ENCODE measurements around the gene GGA1. TPM values are rescaled to one million over a fixed set of nuclear protein-coding genes. Genes with fewer than 3 reads are reported as not detected.

Gene GGA1
- total and polyA plus RNA-seq, 9 of the 15 experiments (the other 6 are each of a cell fraction or from before 2014, with no cell fraction given), result 1.5 to 69.5 (median 31.6) TPM

DNA sequence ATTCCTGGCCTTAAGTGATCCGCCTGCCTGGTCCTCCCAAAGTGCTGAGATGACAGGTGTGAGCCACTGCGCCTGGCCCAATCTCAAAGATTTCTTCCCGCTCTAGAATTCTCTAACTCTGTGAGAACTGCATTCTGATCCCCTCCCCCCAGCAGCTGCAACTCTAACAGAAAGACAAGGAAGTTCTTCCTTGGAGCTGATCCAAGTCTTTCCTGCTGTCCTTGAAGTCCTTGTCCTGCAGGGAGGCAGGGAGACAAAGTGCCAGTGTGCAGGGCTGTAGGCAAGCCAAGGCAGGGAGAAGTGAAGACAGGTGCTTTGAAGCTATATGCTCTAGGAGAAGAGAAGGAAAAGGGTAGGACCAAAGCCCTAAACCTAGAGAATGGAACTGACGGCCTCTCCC is 9.5 kb upstream of the GGA1 start (continued):
- TF ChIP-seq, protein P1, sequence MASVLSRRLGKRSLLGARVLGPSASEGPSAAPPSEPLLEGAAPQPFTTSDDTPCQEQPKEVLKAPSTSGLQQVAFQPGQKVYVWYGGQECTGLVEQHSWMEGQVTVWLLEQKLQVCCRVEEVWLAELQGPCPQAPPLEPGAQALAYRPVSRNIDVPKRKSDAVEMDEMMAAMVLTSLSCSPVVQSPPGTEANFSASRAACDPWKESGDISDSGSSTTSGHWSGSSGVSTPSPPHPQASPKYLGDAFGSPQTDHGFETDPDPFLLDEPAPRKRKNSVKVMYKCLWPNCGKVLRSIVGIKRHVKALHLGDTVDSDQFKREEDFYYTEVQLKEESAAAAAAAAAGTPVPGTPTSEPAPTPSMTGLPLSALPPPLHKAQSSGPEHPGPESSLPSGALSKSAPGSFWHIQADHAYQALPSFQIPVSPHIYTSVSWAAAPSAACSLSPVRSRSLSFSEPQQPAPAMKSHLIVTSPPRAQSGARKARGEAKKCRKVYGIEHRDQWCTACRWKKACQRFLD (CRISPR knock-in tag; IDR thresholded peaks at IDR 0.05), result no peak
- TF ChIP-seq JUNB (CRISPR knock-in tag; conservative IDR thresholded peaks at IDR 0.05) (no peak), RBM25 (IDR thresholded peaks at IDR 0.05; ENCODE audit: low read depth, low read length, severe bottlenecking) (peak; percentile 23), ZNF347 (CRISPR knock-in tag; IDR thresholded peaks at IDR 0.05; ENCODE audit: low read depth) (no peak)

DNA sequence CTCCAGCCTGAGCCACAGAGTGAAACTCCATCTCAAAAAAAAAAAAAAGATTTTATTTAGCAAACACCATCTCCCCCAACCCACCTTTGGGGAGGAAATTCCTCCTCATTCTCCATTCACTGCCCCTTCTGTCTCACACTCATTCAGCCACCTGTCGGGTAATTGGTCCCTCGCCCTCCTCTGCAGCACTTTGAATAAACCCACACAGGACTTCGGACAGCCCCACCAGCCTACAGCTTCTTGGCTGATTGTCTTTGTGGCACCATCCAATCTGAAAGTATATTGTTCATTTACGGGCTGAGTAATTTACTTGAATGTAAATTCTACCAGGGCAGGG is 7.5 kb upstream of the GGA1 start:
- no peak overlapping the region for H3K4me3 ChIP-seq
- TF ChIP-seq, protein P2, sequence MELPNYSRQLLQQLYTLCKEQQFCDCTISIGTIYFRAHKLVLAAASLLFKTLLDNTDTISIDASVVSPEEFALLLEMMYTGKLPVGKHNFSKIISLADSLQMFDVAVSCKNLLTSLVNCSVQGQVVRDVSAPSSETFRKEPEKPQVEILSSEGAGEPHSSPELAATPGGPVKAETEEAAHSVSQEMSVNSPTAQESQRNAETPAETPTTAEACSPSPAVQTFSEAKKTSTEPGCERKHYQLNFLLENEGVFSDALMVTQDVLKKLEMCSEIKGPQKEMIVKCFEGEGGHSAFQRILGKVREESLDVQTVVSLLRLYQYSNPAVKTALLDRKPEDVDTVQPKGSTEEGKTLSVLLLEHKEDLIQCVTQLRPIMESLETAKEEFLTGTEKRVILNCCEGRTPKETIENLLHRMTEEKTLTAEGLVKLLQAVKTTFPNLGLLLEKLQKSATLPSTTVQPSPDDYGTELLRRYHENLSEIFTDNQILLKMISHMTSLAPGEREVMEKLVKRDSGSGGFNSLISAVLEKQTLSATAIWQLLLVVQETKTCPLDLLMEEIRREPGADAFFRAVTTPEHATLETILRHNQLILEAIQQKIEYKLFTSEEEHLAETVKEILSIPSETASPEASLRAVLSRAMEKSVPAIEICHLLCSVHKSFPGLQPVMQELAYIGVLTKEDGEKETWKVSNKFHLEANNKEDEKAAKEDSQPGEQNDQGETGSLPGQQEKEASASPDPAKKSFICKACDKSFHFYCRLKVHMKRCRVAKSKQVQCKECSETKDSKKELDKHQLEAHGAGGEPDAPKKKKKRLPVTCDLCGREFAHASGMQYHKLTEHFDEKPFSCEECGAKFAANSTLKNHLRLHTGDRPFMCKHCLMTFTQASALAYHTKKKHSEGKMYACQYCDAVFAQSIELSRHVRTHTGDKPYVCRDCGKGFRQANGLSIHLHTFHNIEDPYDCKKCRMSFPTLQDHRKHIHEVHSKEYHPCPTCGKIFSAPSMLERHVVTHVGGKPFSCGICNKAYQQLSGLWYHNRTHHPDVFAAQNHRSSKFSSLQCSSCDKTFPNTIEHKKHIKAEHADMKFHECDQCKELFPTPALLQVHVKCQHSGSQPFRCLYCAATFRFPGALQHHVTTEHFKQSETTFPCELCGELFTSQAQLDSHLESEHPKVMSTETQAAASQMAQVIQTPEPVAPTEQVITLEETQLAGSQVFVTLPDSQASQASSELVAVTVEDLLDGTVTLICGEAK (IDR thresholded peaks at IDR 0.05), result 0 out of 2 replicates have a peak, but pooled peaks have one; percentile 14
- TF ChIP-seq, protein P2 (CRISPR knock-in tag; IDR thresholded peaks at IDR 0.05), result no peak
- no peak for TF ChIP-seq ARHGAP35 (IDR thresholded peaks at IDR 0.05; ENCODE audit: partially characterized antibody)
- H2AFZ ChIP-seq (ENCODE audit: low read depth, low read length), result peak overlapping the region; percentile 93
- H3K9me1 ChIP-seq (ENCODE audit: control insufficient read depth, insufficient read depth, low read length), result no peaks in the 10 kb centered on the region
- no peaks in the 10 kb centered on the region for H3K79me2 ChIP-seq (ENCODE audit: control insufficient read depth, insufficient read depth, low read length)
- no peaks in the 10 kb centered on the region for H3K27me3 ChIP-seq (ENCODE audit: control insufficient read depth in 2 of 2, insufficient read depth in 2 of 2, low read length in 2 of 2)
- H3K4me2 ChIP-seq (ENCODE audit: insufficient read depth, low read length), result peak overlapping the region; percentile 72
- DNase-seq (ENCODE audit: extremely low read depth in 1 of 4, low spot score in 3 of 4) (no peak), ATAC-seq (no peak; the same call in 2 of the 3 replicates), FAIRE-seq (no peak)
- intact Hi-C loops (cut with micrococcal nuclease) (no loop called here), in situ Hi-C loops (cut with MboI) (loop anchor here (5.0 kb wide), 1 partner anchor 69 kb away; no protein-coding TSS in a partner anchor)
- CTCF ChIA-PET (ENCODE audit: low intra/inter-chr PET ratio), result no interaction called here
- 12% methylated on average over 4 of the region's 4 CpGs for WGBS (ENCODE audit: insufficient coverage, low coverage, missing lambda C conversion rate)
- POLR2A ChIA-PET, result interaction anchor here (0.8 to 1.3 kb wide), 2 partner anchors 33 to 275 kb away, joined by 3 to 4 read pairs; no protein-coding TSS in a partner anchor
- H3K27ac ChIP-seq (ENCODE audit: extremely low read depth, low read depth, low read length), result peak overlapping the region; percentile 50; the same call in 2 of the 3 replicates
- H3K36me3 ChIP-seq (ENCODE audit: control insufficient read depth, insufficient read depth, low read length), result no peaks in the 10 kb centered on the region
- H3K9me3 ChIP-seq (replicated peaks; ENCODE audit: control insufficient read depth, insufficient read depth, low read depth, low read length), result no peaks in the 10 kb centered on the region
- no TSS peak for BruUV-seq (replicated peaks)
- H4K20me1 ChIP-seq (replicated peaks; ENCODE audit: control insufficient read depth, insufficient read depth, low read length), result no peaks in the 10 kb centered on the region
- H3K9ac ChIP-seq (ENCODE audit: insufficient read depth in 1 of 2, low read depth in 2 of 2, low read length in 2 of 2), result peak overlapping the region in 1 of 2 experiments; percentile 31; a peak in 3 of 4 replicates
- peaks cover 10 to 20% of the 10 kb centered on the region in 2 experiments; a peak in 4 of 5 replicates for H3K4me1 ChIP-seq (replicated peaks in 1 of 2; ENCODE audit: control insufficient read depth in 2 of 2, insufficient read depth in 2 of 2, low read length in 2 of 2)

Data from K562 (cell line).